ENCODE data around the gene SLC12A7.

DNA sequence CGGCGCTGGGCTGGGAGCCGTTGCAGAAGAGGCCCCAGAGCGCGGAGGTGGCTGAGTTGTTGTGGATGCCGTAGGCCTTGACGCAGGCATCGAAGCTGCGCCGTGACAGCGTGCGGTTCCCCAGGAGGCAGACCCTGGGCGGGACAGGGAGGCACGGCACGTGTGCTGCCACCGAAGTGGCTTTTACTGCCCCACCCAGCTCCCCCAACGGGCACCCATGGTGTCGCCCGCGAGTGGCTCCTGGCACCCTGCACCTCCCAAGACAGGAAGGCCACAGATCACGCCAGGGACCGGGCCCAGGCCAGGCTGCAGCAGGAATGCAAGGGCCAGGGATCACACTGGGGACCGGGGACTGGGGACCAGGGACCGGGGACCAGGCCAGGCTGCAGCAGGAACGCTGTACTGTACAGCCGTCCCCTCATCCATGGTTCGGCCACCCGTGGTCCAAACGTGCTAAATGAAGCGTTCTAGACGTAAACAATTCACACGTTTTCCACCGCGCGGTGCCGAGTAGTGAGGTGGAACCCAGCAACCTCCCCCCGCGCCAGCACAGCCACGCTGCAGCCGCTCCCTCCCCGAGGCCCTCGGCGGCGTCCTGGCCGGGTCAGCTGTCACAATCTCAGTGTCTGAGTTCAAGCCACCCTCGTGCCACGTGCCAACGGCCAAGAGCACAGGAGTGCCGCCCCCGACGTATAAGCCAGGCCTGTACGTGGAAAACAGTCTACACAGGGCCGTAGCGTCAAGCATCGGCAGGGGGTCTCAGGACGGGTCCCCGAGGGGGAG, 27.8 kb downstream of the SLC12A7 start:
- TF ChIP-seq, protein P1, sequence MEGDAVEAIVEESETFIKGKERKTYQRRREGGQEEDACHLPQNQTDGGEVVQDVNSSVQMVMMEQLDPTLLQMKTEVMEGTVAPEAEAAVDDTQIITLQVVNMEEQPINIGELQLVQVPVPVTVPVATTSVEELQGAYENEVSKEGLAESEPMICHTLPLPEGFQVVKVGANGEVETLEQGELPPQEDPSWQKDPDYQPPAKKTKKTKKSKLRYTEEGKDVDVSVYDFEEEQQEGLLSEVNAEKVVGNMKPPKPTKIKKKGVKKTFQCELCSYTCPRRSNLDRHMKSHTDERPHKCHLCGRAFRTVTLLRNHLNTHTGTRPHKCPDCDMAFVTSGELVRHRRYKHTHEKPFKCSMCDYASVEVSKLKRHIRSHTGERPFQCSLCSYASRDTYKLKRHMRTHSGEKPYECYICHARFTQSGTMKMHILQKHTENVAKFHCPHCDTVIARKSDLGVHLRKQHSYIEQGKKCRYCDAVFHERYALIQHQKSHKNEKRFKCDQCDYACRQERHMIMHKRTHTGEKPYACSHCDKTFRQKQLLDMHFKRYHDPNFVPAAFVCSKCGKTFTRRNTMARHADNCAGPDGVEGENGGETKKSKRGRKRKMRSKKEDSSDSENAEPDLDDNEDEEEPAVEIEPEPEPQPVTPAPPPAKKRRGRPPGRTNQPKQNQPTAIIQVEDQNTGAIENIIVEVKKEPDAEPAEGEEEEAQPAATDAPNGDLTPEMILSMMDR (IDR thresholded peaks at IDR 0.05), result no peak
- no peak for TF ChIP-seq POLR2A (IDR thresholded peaks at IDR 0.05)

Data from heart left ventricle (tissue), 13 donors.